HG03280 (cell line): ENCODE results near the gene KRTAP4-11.
"Not testable (repeated sequence)": the region's sequence is repeated elsewhere in the genome, so short reads cannot be mapped to it uniquely, and the experiment has no call there.

ENCODE experiments used
- ATAC-seq: cut with Tn5 transposase; IDR thresholded peaks from one replicate; pipeline ENCODE4 v1.9.1; 2021; ENCODE audit warnings: mild to moderate bottlenecking, moderate library complexity; ENCODE audit not compliant: unreplicated experiment

The KRTAP4-11 gene

DNA sequence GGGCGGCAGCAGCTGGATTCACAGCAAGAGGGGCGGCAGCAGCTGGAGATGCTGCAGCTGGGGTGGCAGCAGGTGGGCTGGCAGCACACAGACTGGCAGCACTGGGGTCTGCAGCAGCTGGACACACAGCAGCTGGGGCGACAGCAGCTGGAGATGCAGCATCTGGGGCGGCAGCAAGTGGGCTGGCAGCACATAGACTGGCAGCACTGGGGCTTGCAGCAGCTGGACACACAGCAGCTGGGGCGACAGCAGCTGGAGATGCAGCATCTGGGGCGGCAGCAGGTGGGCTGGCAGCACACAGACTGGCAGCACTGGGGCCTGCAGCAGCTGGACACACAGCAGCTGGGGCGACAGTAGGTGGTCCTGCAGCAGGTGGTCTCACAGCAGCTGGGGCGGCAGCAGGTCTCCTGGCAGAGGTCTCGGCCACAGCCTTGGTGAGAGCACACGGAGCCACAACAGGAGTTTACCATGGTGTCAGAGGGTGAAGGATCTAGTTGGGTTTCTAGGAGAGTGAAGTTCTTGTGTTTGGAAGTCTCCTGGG lies at the start of gene KRTAP4-11:
TSS of gene KRTAP4-11 (minus strand) at position 528 of the 541 bp plus-strand sequence. CDS start at position 470, 58 bp downstream.
- ATAC-seq, result not testable (repeated sequence)

DNA sequence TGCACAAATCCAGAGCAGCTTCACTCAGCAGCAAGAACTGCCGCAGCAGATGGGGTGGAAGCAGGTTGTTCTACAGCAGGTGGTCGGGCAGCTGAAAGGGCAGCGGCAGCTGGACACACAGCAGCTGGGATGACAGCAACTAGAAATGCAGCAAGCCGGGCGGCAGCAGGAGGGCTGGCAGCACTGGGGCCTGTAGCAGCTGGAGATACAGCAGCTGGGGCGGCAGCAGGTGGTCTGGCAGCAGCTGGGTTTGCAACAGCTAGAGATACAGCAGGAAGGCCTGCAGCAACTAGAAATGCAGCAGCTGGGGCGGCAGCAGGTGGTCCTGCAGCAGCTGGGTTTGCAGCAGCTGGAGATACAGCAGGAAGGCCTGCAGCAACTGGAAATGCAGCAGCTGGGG lies 49.4 kb upstream of the KRTAP4-11 start:
- no peak for ATAC-seq

DNA sequence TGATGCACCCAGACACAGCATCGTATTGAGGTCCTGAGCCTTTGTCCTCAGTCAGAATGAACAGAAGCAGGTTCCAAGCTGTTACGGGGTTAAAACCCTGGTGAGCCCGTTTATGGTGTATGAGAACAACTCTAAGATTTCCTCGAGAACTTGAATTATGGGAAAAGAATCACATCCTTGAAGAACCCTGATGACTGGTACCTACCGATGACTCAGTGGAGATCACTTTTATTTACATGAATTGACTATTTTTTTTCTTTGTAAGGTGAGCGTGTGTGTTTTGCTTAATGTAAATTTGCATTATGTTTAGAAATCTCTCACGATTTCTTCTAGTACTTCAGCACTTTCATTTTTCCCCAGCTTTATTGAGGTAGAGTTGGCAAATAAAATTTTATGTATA lies 45.7 kb upstream of the KRTAP4-11 start:
- no peak for ATAC-seq

DNA sequence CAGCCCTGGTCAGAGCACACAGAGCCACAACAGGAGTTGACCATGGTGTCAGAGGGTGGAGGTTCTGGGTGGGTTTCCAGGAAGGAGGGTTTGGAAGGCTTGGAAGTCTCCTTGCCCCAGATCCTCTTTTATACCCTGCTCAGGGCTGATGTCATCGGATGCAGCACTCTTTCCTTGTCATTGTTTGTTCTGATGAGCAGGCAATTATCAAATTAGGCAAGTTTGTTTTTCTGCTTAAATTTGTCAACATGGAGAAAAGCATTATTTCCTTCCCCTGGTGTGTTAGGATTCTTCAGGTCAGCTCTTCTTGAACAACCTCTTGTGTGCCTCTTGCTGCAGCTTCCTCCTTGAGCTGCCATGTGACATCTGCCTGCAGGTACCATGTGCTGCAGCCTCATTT lies 42.5 kb upstream of the KRTAP4-11 start, which contains the start of gene KRTAP4-4:
TSS of gene KRTAP4-4 (minus strand) at position 101 of the 400 bp plus-strand sequence. CDS start at position 44, 57 bp downstream.
- no peak for ATAC-seq

DNA sequence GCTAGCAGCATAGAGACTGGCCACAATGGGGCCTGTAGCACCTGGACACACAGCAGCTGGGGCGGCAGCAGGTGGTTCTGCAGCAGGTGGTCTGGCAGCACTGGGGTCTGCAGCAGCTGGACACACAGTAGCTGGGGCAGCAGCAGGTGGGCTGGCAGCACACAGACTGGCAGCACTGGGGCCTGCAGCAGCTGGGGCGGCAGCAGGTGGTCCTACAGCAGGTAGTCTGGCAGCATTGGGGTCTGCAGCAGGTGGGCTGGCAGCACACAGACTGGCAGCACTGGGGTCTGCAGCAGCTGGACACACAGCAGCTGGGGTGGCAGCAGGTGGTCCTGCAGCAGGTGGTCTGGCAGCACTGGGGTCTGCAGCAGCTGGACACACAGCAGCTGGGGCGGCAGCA lies 42.0 kb upstream of the KRTAP4-11 start:
- not testable (repeated sequence) for ATAC-seq

DNA sequence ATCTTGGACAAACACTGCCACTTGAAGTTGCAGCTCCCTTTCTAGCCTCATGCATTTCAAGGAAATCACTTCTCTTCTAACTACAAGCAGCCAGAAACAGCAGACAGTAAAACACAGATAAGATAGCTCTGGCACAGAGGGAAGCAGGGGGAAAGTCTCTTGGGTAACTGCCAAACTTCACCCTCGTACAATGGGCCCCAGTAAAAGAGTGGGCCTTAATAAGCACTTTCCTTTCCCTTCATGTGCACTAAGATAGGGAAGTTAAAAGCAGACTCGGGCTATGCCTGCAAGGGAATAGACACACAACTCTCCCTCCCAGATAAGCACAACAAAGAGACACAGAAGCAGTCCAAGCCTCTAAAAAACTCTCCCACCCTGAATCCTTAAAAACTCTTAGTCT lies 35.7 kb upstream of the KRTAP4-11 start:
- ATAC-seq, result no peak

DNA sequence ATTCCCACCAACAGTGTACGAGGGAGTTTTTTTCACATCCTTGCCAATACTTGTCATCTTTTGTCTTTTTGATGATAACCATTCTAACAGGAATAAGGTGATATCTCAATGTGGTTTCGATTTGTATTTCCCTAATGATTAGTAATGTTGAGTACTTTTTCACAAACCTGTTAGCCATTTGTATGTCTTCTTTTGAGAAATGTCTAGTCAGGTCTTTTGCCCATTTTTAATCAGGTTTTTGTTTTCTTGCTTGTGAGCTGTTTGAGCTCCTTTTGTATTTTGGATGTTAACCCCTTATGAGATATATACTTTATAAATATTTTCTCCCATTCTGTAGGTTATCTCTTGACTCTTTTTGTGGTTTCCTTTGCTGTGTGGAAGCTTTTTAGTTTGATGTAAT lies 33.4 kb upstream of the KRTAP4-11 start:
- no peak for ATAC-seq

DNA sequence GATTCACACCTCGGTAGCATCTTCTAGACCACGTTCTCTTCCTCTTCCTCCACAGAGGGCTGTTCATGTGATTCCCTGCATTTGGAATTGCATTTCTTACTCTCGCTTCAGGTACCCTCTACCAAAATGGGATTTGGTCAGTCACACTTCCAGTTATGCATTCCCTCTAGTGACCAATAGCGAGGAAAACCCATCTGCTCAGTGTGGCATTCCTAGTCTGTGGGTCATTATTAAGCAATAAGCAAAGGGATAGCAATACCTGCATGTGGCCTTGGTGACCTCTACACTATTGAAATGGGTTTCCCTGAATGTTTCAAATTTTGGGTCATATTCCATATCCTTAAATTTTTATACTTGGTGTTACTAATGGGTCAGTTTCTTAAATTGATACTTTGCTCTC lies 31.9 kb upstream of the KRTAP4-11 start:
- no peak for ATAC-seq

DNA sequence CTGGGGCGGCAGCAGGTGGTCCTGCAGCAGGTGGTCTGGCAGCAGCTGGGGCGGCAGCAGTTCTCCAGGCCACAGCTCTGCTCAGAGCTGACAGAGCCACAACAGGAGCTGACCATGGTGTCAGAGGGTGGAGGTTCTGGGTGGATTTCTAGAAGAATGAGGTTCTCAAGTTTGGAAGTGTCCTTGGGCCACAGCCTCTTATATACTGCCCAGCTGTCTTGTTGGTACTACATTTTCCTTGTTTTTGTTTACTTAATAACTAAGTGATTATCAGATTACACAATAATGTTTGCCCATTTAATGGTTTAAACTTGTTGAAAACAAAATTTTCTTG lies 31.4 kb upstream of the KRTAP4-11 start, which contains the start of gene KRTAP4-5:
TSS of gene KRTAP4-5 (minus strand) at position 174 of the 334 bp plus-strand sequence. CDS start at position 116, 58 bp downstream.
- no peak for ATAC-seq

DNA sequence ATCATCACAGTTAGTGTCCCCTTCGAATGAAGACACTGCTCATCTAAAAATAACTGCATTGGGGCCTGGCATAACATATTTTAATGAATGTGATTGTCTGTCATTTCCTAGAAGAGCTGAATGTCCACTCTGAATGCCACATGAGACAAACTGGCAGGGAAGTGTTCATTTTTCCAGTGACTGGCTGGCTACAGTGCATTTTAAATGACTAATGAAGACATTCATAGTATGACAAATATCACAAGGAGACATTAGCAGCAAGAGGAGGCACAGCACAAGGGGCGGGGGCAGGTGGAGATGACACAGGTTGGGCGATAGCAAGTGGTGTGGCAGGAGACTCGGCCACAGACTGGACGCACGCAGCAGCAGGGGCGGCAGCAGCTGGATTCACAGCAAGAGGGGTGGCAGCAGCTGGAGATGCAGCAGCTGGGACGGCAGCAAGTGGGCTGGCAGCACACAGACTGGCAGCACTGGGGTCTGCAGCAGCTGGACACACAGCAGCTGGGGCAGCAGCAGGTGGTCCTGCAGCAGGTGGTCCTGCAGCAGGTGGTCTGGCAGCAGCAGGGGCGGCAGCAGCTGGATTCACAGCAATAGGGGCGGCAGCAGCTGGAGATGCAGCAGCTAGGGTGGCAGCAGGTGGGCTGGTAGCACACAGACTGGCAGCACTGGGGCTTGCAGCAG lies 30.9 kb upstream of the KRTAP4-11 start:
- ATAC-seq, result not testable (repeated sequence)

DNA sequence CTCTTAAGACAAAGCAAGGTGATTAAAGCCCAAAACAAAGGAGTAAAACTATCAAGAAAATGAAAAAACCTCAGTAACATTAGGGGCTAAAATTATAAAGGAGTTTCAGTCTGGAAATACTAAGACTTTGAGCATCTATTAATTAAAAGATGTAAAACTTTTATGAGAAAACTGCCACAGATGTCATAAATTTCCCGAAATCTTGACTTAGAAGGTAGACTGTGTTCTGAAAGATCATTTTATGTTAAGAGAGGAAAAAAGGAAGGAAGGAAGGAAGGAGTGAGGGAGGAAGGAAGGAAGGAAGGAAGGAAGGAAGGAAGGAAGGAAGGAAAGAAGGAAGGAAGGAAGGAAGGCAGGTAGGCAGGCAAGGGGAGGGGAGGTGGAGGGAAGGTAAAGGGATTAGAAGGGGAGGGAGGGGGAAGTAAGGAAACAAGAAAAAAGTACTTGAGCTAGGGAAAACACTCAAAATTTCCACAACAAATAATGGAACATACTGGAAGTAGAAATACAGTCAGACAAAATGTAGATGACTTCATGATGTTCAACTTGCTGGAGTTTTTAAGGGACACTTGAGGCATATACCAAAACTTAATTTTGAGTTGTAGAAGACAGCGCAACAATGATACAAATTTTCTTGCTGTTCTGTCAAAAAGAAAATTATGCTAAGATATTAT lies 29.5 kb upstream of the KRTAP4-11 start:
- ATAC-seq, result no peak

DNA sequence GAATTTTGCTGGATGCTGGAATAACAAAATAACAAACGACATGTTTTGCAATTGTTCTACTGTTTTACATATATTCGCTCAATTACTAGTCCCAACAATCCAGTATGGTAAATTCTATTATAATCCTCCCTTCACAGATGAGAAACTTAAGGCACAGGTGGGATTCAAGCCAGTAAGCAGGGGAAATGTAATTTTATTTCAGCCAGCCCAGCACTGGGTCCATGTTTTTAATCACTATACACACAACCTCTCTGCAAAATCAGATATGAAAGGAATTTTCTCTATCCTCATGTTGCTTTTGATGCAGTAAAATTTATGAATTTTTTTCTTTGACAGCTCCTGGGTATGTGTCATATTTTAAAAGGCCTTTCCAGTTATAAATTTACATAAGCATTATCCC lies 27.1 kb upstream of the KRTAP4-11 start:
- ATAC-seq, result no peak

DNA sequence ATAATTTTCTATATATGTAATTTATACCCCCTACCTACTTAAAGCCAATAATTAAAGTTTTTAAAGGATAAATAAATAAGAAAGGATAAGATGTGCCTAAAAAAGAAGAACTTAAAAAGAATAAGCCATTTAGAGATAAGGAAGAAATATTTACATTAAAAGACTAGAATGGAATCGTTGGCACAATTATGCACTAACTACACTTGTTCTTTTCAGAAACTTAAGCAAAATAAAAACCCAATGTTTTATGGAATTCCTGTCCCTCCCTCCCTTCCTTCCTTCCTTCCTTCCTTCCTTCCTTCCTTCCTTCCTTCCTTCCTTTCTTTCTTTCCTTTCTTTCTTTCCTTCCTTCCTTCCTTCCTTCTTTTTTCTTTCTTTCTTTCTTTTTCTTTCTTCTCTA lies 26.7 kb upstream of the KRTAP4-11 start:
- no peak for ATAC-seq

DNA sequence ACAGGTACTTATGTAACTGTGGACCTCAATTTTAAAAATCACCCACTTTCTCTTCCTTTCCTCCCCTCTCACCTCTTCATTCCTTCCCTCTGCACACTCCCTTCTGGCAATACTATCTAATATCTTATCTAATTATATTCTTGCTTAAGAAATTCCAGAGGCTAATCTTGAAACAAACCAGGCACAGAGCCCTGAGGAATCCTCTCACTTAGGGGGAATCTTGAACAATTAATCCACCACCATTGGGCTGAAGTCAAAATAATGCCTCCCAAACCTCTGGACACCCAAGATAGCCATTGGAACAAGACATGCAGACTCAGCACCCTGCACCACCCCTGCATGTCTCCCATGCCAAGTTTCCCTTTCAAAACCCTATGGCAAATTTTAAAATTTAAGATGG lies 23.2 kb upstream of the KRTAP4-11 start:
- no peak for ATAC-seq

DNA sequence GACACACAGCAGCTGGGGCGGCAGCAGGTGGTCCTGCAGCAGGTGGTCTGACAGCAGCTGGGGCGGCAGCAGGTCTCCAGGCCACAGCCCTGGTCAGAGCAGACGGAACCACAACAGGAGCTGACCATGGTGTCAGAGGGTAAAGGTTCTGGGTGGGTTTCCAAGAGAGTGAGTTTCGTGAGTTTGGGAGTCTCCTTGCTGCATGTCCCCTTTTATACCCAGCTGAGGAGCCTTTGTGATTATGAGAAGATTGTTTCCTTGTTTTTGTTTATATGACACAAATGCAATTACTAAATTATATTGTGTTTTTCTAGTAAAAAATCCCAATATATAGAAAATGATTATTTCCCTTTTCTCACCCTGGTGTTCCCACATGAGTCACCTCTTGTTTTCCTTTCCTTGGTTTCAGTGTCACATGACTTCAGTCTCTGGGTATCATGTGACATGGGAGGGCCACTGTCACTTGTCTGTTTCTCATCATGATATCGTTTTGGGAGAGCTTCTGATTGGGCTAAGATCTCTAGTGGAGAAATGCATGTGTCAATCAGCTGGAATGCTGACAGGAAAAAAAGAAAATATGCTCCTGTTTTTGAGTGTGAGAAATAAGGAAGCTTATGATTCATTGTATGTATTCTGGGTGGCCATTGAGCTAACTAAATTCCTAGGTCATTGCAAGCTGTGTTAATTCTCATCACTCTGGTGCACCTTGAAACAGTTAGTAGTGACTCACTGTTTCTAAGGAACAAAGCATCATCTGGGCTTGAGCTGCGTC lies 22.4 kb upstream of the KRTAP4-11 start, which contains the start of gene KRTAP4-6:
TSS of gene KRTAP4-6 (minus strand) at position 185 of the 772 bp plus-strand sequence. CDS start at position 128, 57 bp downstream.
- no peak for ATAC-seq

DNA sequence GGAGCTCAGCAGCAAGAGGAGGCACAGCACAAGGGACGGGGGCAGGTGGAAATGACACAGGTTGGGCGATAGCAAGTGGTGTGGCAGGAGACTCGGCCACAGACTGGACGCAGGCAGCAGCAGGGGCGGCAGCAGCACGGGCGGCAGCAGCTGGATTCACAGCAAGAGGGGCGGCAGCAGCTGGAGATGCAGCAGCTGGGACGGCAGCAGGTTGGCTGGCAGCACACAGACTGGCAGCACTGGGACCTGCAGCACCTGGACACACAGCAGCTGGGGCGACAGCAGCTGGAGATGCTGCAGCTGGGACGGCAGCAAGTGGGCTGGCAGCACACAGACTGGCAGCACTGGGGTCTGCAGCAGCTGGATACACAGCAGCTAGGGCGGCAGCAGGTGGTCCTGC lies 21.7 kb upstream of the KRTAP4-11 start:
- not testable (repeated sequence) for ATAC-seq

DNA sequence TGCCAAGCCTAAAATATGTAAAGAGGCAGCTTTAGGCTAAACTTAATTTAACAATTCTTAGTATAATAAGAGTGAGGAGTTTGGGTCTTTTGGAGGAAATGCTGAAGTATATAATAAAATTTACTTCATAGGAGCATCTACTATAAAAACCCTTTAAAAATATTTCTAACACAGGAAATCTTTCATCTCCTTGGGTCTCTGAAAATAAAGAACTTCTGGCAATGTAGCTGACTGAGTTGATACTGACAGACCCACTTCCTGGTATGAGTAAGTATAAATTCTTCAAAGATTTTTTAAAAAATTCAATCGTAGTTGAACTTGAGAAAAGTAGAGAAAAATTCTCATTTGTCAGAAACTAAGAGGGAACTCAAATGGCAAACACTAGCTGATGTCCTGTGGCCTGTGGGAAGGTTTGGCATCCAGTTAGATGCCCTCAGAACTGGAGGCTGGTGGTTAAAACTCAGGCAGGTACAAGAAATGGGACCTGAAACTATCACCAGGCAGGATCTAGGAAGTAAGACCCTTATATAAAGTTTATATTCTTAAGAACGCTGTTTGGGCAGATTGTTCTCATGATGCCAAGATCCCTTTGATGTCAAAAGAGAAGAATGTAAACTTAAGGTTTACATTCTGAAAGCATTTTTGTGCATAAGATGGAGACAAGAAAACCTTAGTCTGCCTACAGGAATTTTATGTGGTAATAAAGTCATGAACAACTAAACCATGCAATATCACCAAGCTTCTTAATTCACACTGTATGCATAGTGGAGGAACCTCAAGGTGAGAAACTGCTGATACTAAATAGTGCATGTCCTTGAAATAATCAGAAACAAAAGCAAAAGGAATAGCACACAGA lies 15.9 kb upstream of the KRTAP4-11 start:
- ATAC-seq, result no peak

DNA sequence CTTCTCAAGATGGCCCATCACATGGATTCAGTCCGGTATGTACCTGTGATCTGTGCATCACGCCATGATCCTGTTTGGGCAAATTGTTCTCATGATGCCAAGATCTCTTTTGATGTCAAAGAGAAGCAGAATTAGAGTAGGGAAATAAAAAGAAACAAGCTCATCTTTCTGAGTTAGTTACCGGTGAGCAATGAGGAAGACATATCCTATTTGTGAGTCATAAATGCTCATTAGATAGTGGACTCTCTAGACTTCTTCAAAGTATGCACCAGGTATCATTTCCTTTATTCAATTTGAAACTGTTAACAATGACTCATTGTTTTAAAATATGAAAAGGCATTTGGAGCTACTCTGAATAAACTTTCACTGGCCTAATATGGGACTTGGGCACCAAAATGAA lies 13.8 kb upstream of the KRTAP4-11 start:
- no peak for ATAC-seq

DNA sequence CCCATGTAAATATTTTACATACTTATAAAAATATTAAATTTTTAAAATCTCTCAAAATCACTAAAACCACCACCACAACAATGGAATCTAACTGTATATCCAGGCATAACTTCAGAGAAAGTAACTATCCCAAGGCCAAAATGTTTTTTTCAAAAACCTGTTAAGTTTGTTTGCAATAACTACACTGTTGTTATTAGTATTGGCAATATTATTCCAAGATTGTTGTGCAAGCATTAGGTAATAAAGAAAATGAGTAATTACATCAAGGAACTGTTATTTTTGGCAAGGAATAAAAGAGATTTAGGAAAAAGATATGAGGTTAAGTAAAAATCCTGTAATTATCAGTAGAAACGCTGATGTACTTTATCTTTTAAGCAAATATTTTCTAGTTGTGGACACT lies 9.2 kb upstream of the KRTAP4-11 start:
- ATAC-seq, result no peak

DNA sequence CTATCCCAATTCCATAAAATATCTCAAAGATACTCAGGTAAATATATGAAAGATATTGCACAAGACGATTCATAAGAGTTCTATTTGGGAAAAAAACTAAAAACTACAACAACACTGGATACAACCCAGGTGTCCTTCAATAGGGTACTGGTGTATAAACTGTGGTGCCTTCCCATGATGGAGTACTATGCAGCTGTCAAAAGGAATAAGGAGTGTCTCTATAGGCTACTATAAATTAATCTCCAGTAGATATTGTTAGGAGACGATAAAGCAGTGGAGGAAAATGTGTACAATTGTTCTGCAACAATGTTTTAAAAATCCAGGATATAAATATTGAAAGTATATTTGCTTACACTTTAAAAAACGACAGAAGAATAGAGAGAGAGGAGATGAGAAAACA lies 8.2 kb upstream of the KRTAP4-11 start:
- no peak for ATAC-seq
